A172 (cell line): ENCODE data around the gene PLCB2. TPM values are rescaled to one million over a fixed set of nuclear protein-coding genes. Genes with fewer than 3 reads are reported as not detected.

Source experiments
- DNase-seq: peaks from one replicate; pipeline ENCODE4 v3.0.0-alpha.2; 2015; ENCODE audit warnings: low spot score
- total RNA-seq: library from RNA; depleted of rRNA; stranded (reverse); fragments of >200 nt; shearing (Covaris generic); gene quantifications from 2 replicates; pipeline ENCODE4 v1.2.3, GENCODE V29; 2014

PLCB2 gene
- total RNA-seq, 1 experiment from 2014 or later: not detected

- no peak for DNase-seq
Measured at GRCh38 chr15:40323953-40324937, 16.5 kb upstream of the PLCB2 start.

DNA sequence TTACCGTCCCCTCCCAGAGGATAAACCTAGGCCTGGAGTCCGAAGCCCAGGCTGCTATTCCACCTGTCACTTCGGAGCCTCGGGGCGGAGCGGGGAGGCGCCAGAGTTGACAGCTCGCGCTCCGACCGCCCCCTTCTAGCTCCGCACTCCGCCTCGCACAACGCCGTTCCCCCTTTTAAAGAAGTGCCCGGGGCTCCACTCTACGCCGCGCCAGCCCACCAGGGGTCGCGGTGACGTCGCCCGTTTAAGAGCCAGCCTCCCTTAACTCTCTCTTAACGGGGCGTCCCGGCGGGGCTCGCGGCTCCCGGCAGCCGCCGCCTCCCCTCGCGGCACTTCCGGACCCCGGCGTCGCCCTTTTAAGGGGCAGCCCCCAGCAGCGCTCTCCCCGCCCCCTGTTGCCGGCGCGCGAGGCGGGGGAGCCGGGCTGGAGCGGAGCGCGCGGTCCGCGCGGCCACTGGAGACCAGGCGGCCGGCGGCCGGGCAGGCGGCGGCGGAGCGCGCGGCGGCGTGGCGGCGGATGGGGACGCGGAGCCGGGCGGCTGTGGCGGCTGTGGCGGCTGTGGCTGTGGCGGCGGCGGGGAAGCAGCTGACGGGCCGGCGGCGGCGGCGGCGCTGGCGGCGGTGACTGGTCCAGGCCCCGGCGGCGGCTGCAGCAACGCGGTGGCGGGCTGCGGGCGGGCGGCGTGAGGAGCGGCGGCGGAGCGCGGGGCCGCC, 15.7 kb upstream of the PLCB2 start, which contains the start of gene INAFM2:
TSS of gene INAFM2 (plus strand) at position 454 of the 714 bp plus-strand sequence. CDS start 364 bp downstream, outside the sequence.
- peak; percentile 74 for DNase-seq

DNA sequence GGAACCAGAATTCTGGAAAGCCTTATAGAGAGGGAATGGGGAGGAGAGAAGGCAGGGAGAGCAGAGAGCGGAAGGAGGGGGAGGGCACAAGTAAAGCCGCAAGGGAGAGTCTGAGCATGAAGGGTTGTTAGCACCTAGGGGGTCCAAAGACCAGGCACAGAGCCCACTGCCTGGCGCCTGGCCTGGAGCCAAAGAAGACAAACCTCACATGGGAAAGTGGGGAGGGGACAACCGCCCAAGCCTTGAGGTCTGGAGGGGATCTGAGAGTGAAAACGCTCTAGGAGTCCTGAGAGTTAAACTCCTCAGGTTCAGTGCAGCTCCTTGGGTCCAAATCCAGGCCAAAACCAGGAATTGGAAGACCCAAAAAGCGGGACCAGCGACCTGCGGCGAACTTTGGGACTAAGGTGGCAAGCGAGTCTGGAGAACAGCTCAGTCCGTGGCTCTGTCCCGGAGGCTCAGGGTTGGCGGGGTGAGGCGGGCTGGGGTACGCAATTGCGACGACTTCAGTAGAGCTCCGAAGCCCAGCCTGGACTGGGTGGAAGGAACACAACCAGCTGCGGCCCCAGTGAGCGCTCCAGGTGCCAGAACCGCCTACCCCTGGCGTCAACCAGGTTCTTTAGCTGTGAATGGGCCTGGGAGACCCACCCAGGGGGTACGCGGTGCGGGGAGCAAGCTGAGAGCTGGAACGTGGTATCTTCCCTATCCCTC, 14.9 kb upstream of the PLCB2 start:
- DNase-seq: no peak

DNA sequence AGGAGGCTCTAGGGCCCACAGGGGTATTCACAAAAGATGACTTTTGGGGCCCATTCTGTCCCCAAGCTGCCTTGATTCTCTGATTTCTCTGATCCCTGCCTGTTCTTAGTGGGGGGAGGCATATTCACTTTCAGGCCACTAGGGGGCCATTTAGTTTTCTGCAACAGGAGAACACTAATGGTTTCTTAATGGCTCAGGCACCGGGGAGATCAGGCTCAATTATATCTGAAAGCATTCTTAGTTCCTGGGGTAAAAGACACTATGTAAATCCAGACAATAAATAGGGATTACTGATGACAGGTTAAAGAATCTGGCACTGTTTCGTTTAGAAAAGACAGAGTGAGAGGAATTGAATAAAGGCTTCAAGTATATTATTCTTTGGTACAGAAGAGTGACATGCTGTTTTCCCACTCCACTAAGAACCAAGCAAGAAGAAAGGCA, 13.2 kb upstream of the PLCB2 start:
- peak; percentile 42 for DNase-seq

GRCh38 chr15:40320409-40320808, 12.7 kb upstream of the PLCB2 start:
- no peak for DNase-seq

- DNase-seq: no peak
Measured at GRCh38 chr15:40317580-40317979, 9.8 kb upstream of the PLCB2 start.

DNA sequence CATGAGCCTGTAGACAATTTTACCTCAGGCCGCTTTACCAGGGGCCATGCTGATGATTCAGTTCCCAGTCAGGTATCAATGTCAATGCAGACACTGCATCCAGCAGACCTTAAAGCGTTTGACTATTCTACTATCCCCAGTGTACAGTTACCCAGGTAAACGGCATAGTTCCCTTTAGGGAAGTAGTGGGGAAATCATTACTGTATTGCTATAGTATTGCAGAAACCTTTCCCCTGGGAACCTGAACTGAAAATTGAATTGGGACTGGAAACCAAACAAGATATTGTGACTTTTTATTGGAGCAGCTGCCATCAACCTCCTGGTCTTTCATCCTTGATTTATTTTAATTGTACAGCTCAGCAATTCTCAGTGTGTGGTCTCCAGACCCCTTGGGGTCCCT, 9.2 kb upstream of the PLCB2 start:
- DNase-seq: no peak

DNA sequence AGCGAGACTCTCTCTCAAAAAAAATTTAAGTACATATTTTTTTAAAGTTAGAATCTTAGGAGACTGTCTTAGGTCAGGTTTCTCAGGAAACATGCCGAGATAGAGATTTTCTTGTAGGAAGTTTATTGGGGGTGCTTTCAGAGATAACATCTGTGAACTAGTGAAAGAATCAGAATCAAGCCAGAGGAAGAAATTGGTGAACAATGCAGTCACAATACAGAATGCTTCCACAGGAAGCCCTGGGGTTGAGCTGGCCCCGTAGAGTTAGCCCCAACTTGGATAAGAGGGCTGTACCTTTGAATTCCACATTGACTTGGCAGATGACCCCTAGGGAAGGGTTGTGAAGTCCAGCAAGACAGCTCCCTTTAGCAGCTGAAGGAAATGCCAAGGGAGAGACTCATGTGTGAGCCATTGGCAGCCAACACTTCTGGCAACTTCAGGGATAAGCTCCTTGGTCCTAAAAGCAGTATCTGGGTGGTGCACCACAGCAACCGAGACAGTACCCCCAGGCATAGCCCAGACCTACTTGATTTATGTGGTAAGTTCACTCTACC, 7.1 kb upstream of the PLCB2 start:
- DNase-seq: peak; percentile 35

DNA sequence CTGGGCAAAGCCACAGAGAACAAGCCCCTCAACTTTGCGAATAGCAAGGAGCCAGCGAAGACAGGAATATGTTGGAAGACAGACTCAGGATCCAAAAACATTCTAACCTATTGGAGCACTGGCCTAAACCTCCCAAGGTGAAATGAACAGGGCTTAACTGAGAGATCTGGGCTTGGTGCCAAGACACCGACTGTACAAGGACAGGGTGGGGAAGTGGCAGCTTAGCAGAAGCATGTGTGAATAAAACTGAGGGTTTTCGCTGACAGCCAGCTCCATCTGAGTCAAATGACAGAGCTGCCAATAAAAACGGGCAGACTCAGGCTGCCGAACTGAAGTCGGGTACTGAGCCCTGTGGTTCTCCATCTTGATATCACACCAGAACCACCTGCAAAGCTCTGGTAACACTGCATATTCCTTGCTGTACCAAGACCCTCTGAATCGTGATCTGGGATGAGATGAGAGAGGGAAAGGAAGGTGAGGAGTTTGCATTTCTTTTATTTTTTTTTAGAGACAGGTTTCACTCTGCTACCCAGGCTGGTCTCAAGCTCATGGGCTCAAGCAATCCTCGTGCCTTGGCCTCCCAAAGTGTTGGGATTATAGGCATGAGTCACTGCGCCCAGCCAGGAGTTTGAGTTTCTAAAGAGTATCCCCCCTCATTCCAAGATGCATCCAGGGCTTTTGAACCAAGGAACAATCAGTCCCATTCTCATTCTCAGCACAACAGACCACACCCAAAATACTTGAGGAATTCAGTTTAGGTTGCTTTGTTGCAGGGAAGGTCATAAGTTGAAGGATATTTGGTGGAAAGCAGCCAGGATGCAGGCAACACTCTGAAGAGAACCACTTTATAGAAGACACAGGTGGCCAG, 6.0 kb upstream of the PLCB2 start:
- peak; percentile 66 for DNase-seq

DNA sequence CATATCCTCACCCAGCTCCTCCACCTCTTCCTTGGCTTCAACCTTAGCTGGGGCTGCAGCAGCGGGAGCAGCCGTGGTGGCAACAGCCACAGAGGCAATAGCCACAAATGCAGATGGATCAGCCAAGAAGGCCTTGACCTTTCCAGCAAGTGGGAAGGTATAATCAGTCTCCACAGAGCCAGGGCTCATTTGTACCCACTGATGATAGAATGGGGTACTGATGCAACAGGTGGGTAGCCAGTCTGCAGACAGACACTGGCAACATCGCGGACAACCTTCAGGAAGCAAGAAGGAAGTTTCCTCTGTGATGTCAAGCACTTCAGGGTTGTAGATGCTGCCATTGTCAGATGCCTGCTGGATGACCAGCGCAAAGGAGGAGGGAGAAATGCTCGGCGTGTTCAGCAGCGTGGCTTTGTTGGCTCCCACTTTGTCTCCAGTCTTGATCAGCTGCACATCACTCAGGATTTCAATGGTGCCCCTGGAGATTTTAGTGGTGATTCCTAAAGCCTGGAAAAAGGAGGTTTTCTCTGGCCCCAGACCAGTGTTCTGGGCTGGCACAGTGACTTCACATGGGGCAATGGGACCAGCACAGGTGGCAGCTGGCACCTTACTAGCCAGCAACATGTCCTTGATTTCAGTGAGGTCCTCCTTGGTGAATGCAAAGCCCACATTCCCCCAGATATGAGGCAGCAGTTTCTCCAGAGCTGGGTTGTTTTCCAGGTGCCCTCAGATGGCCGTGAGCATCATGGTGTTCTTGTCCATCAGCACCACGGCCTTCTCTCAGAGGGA, 4.8 kb upstream of the PLCB2 start:
- no peak for DNase-seq

GRCh38 chr15:40310993-40311392, 3.3 kb upstream of the PLCB2 start:
- DNase-seq: no peak

GRCh38 chr15:40310001-40310959, 2.5 kb upstream of the PLCB2 start:
- DNase-seq: peak; percentile 46

GRCh38 chr15:40309344-40309862, 1.7 kb upstream of the PLCB2 start:
- DNase-seq: no peak

DNA sequence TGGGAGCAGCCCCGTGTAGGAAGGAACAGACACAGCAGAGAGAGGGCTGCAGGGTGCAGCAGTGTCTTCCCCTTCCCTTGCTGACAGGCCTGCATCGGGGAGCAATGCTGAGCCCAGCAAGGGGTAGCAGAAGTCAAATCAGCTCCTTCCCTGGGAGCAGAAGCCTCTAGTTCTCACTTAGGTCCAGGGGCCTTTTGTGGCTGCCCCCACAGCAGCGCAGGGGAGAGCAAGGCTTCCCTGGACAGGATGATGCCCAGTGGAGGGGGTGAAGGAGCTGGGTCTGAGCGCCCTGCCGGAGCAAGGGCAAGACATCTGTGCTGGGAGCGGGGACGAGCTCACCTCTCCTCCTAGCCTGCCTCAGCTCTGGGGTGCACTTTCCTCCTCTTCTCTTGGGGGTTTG, 827 bp downstream of the PLCB2 start:
- DNase-seq: no peak

DNA sequence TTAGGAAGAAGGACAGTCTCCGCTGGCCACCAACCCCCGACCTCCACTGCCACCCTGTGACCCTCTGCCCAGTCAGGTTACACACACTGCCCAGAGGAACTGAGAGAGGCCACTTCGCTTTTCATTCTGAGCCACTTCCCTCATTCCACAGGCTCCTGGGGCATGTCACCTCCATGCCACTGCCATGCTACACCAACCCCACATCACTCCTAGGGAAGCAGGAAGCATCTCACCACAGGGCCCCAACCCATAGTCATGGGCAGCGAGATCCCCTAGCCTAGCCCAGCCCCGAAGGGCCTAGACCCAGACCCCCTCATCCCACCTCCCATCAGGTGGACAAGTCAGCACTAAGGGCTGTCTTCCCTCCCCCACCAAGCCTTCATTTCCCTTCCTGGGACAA, 1.4 kb downstream of the PLCB2 start:
- no peak for DNase-seq

GRCh38 chr15:40305281-40305680, 2.5 kb downstream of the PLCB2 start:
- DNase-seq: no peak

DNA sequence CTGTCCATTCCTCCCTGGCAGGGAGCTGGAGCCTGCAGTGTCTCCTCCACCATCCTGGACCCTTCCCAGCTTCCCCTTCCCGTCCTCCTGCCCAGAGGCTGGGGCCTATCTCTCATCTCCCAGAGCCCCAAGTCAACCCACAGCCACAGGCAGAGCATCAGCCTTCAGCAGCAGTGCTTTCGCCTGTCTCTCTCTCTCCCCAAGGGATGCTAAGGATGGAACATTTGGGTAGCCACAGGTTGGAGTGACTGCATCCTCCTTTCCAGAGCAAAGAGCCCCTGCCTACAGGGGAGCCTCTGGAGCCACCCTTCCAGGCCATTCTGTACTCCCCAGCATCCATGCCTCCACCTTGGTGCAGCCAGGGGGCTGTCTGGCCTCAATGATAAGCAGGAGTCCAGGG, 4.2 kb downstream of the PLCB2 start:
- DNase-seq: no peak

DNA sequence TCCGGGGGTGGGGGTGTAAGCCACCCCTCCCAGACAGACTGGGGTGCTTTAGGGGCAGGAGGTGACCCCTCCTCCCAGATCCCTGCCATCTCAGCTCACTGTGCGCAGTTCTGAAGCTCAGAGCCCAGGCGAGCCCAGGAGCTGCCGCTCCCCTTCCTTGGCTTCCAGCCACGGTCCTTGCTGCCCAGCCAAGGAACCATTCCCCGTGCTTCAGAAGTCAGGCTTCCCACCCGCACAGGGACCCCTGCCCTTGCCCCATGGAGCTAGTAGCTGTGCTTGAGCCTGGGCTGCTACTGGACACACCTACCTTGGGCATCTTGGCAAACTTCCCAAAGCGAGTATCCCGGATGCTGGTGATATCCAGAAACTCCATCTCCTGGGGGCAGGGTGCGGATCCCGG, 4.8 kb downstream of the PLCB2 start:
- DNase-seq: no peak
